Muscle layer of colon (tissue), 2 donors: Measurements from ENCODE around the gene INO80E.
"Not testable (repeated sequence)": the region's sequence is repeated elsewhere in the genome, so short reads cannot be mapped to it uniquely, and the experiment has no call there.

Source experiments
- H3K27ac ChIP-seq: one replicate; pipeline ENCODE4 v1.7.0; 2013; ENCODE audit warnings: low read depth, mild to moderate bottlenecking, low read length, moderate library complexity
- H3K27me3 ChIP-seq, 2 donors: one replicate each; pipeline ENCODE4 v1.7.0; 2013; ENCODE audit warnings: low read length in 2 of 2, mild to moderate bottlenecking in 2 of 2; ENCODE audit not compliant: insufficient read depth in 2 of 2, control insufficient read depth in 1 of 2
- H3K36me3 ChIP-seq: one replicate; pipeline ENCODE4 v1.7.0; 2013; ENCODE audit warnings: mild to moderate bottlenecking, low read length; ENCODE audit not compliant: insufficient read depth
- H3K4me1 ChIP-seq: one replicate; pipeline ENCODE4 v1.7.0; 2013; ENCODE audit warnings: mild to moderate bottlenecking, low read length; ENCODE audit not compliant: insufficient read depth
- H3K4me3 ChIP-seq, 2 donors: one replicate each; pipeline ENCODE4 v1.7.0; 2013; ENCODE audit warnings: low read length in 2 of 2, low read depth in 1 of 2, mild to moderate bottlenecking in 1 of 2, moderate library complexity in 1 of 2
- H3K9ac ChIP-seq: one replicate; pipeline ENCODE4 v1.7.0; 2013; ENCODE audit warnings: low read length
- H3K9me3 ChIP-seq: one replicate; pipeline ENCODE4 v1.7.0; 2013; ENCODE audit warnings: mild to moderate bottlenecking, low read length
- donor health status: abdominal sarcoma.
- donor health status: Adenocarcinoma of cecum.

Gene INO80E

GRCh38 chr16:30031477-30031918 is 35.5 kb downstream of the INO80E start:
- Histone ChIP-seq H3K9ac (no peak overlapping the region), H3K4me3 (no peak overlapping the region), H3K4me1 (no peaks in the 10 kb centered on the region), H3K27ac (no peak overlapping the region), H3K27me3 (peaks cover 24 to 69% of the 10 kb centered on the region in 2 donors), H3K9me3 (no peaks in the 10 kb centered on the region), H3K36me3 (no peaks in the 10 kb centered on the region)

GRCh38 chr16:30032083-30032819 is 36.2 kb downstream of the INO80E start:
- H3K27me3 ChIP-seq: peaks cover 24 to 66% of the 10 kb centered on the region in 2 donors
- H3K4me1 ChIP-seq: no peaks in the 10 kb centered on the region
- no peaks in the 10 kb centered on the region for H3K9me3 ChIP-seq
- no peak overlapping the region for H3K4me3 ChIP-seq
- no peaks in the 10 kb centered on the region for H3K36me3 ChIP-seq
- H3K9ac ChIP-seq: no peak overlapping the region
- no peak overlapping the region for H3K27ac ChIP-seq

GRCh38 chr16:30033270-30033669 is 37.2 kb downstream of the INO80E start:
- Histone ChIP-seq H3K27ac (no peak overlapping the region), H3K4me1 (no peaks in the 10 kb centered on the region), H3K27me3 (peaks cover 24 to 62% of the 10 kb centered on the region in 2 donors), H3K4me3 (no peak overlapping the region), H3K9ac (no peak overlapping the region), H3K36me3 (no peaks in the 10 kb centered on the region), H3K9me3 (no peaks in the 10 kb centered on the region)

GRCh38 chr16:30040221-30040620 is 44.2 kb downstream of the INO80E start:
- Histone ChIP-seq H3K36me3 (no peaks in the 10 kb centered on the region), H3K4me3 (no peak overlapping the region), H3K9me3 (no peaks in the 10 kb centered on the region), H3K27me3 (peaks cover 0 to 2% of the 10 kb centered on the region in 2 donors), H3K9ac (no peak overlapping the region), H3K27ac (no peak overlapping the region), H3K4me1 (no peaks in the 10 kb centered on the region)

GRCh38 chr16:30040690-30041089 is 44.6 kb downstream of the INO80E start:
- not testable (repeated sequence) for H3K9me3 ChIP-seq, H3K4me3 ChIP-seq, H3K9ac ChIP-seq, H3K4me1 ChIP-seq, H3K27ac ChIP-seq, H3K36me3 ChIP-seq, H3K27me3 ChIP-seq

- Histone ChIP-seq H3K36me3 (no peaks in the 10 kb centered on the region), H3K27me3 (no peaks in the 10 kb centered on the region), H3K9ac (no peak overlapping the region), H3K4me3 (no peak overlapping the region), H3K9me3 (no peaks in the 10 kb centered on the region), H3K27ac (no peak overlapping the region), H3K4me1 (no peaks in the 10 kb centered on the region)
Observed at GRCh38 chr16:30041841-30042240, 45.8 kb downstream of the INO80E start.

- H3K27ac ChIP-seq: no peak overlapping the region
- H3K36me3 ChIP-seq: no peaks in the 10 kb centered on the region
- H3K4me3 ChIP-seq: no peak overlapping the region
- H3K9me3 ChIP-seq: no peaks in the 10 kb centered on the region
- H3K9ac ChIP-seq: no peak overlapping the region
- H3K4me1 ChIP-seq: no peaks in the 10 kb centered on the region
- no peaks in the 10 kb centered on the region for H3K27me3 ChIP-seq
Observed at GRCh38 chr16:30046178-30046577, 50.1 kb downstream of the INO80E start.

GRCh38 chr16:30046588-30046987 is 50.5 kb downstream of the INO80E start:
- Histone ChIP-seq H3K27ac (no peak overlapping the region), H3K9me3 (no peaks in the 10 kb centered on the region), H3K36me3 (no peaks in the 10 kb centered on the region)

GRCh38 chr16:30049871-30050270 is 53.8 kb downstream of the INO80E start:
- Histone ChIP-seq H3K4me1 (peaks cover 7% of the 10 kb centered on the region), H3K9ac (no peak overlapping the region), H3K27me3 (no peaks in the 10 kb centered on the region), H3K4me3 (no peak overlapping the region), H3K36me3 (no peaks in the 10 kb centered on the region), H3K27ac (no peak overlapping the region), H3K9me3 (no peaks in the 10 kb centered on the region)

More at GRCh38 chr16:30046588-30046987, 50.5 kb downstream of the INO80E start:
- Histone ChIP-seq H3K27me3 (no peaks in the 10 kb centered on the region), H3K4me1 (no peaks in the 10 kb centered on the region), H3K4me3 (no peak overlapping the region), H3K9ac (no peak overlapping the region)

GRCh38 chr16:30051518-30051917 is 55.5 kb downstream of the INO80E start:
- H3K9me3 ChIP-seq: no peaks in the 10 kb centered on the region
- H3K9ac ChIP-seq: no peak overlapping the region
- no peak overlapping the region for H3K27ac ChIP-seq
- H3K36me3 ChIP-seq: no peaks in the 10 kb centered on the region
- no peaks in the 10 kb centered on the region for H3K27me3 ChIP-seq
- peaks cover 7% of the 10 kb centered on the region for H3K4me1 ChIP-seq
- no peak overlapping the region for H3K4me3 ChIP-seq

GRCh38 chr16:30052671-30053372 is 56.8 kb downstream of the INO80E start:
- Histone ChIP-seq H3K36me3 (no peaks in the 10 kb centered on the region), H3K9ac (peak overlapping the region; percentile 28), H3K27ac (peak overlapping the region; percentile 27), H3K9me3 (no peaks in the 10 kb centered on the region), H3K4me3 (peak overlapping the region; percentile 75 to 79), H3K27me3 (no peaks in the 10 kb centered on the region), H3K4me1 (peaks cover 7% of the 10 kb centered on the region)
